Measurements from ENCODE around the gene ALOX12B.

- no peak for TF ChIP-seq GABPA (IDR thresholded peaks at IDR 0.05; ENCODE audit: borderline replicate concordance, insufficient read depth, low read length)
- no peak for TF ChIP-seq SIN3A (conservative IDR thresholded peaks at IDR 0.05 in 1 of 2, IDR thresholded peaks at IDR 0.05 in 1 of 2; ENCODE audit: low read depth in 1 of 2, low read length in 2 of 2)
- no peak for TF ChIP-seq RFX5 (IDR thresholded peaks at IDR 0.05; ENCODE audit: borderline replicate concordance, low read depth, low read length)
- no peak for TF ChIP-seq CTCF (IDR thresholded peaks at IDR 0.05; ENCODE audit: control extremely low read depth in 1 of 3, insufficient read depth in 1 of 3, low read depth in 1 of 3, low read length in 3 of 3)
Observed at GRCh38 chr17:8110456-8110804, 22.9 kb upstream of the ALOX12B start.
